Neural progenitor cell (in vitro differentiated cells): Measurements from ENCODE around the gene GPBAR1. TPM values are rescaled to one million over a fixed set of nuclear protein-coding genes. Genes with fewer than 3 reads are reported as not detected.
"Not testable (repeated sequence)": the region's sequence is repeated elsewhere in the genome, so short reads cannot be mapped to it uniquely, and the experiment has no call there.

Experiments used
- DNase-seq: peaks from one replicate; pipeline ENCODE4 v3.0.0-alpha.2; 2016; ENCODE audit warnings: low spot score
- H2AFZ ChIP-seq: fragments of 200-600 bp; sonication (generic); replicated peaks from 2 replicates; pipeline ENCODE4 v1.6.1; 2016; ENCODE audit warnings: antibody characterized with exemption
- H3F3A ChIP-seq: fragments of 200-600 bp; sonication (generic); 2 replicates; pipeline ENCODE4 v1.6.1; 2016; ENCODE audit warnings: antibody characterized with exemption, low read depth
- H3K27ac ChIP-seq: fragments of 200-600 bp; sonication (generic); 2 replicates; pipeline ENCODE4 v1.5.1; 2016; ENCODE audit warnings: mild to moderate bottlenecking
- H3K27me3 ChIP-seq: fragments of 200-600 bp; sonication (generic); 2 replicates; pipeline ENCODE4 v1.6.1; 2016; ENCODE audit warnings: mild to moderate bottlenecking, moderate library complexity
- H3K36me3 ChIP-seq: fragments of 200-600 bp; sonication (generic); 2 replicates; pipeline ENCODE4 v1.5.1; 2016
- H3K4me1 ChIP-seq: fragments of 200-600 bp; sonication (generic); 2 replicates; pipeline ENCODE4 v1.6.1; 2016; ENCODE audit warnings: mixed run types
- H3K4me2 ChIP-seq: fragments of 200-600 bp; sonication (generic); 2 replicates; pipeline ENCODE4 v1.6.1; 2016
- H3K4me3 ChIP-seq: fragments of 200-600 bp; sonication (generic); 2 replicates; pipeline ENCODE4 v1.5.1; 2016
- H3K79me2 ChIP-seq: fragments of 200-600 bp; sonication (generic); 2 replicates; pipeline ENCODE4 v1.6.1; 2016; ENCODE audit warnings: low read depth
- H3K9ac ChIP-seq: fragments of 200-600 bp; sonication (generic); 2 replicates; pipeline ENCODE4 v1.6.1; 2016
- H3K9me3 ChIP-seq: fragments of 200-600 bp; sonication (generic); 2 replicates; pipeline ENCODE4 v1.5.1; 2016; ENCODE audit warnings: low read depth
- H4K20me1 ChIP-seq: fragments of 200-600 bp; sonication (generic); 2 replicates; pipeline ENCODE4 v1.6.1; 2016; ENCODE audit warnings: low read depth
- H3K27ac Mint-ChIP-seq: 3 replicates; pipeline ENCODE4 v1.8.0; 2021; ENCODE audit warnings: mixed read lengths
- H3K27me3 Mint-ChIP-seq: 2 replicates; pipeline ENCODE4 v1.8.0; 2022; ENCODE audit warnings: low read depth, mild to moderate bottlenecking, inconsistent platforms, moderate library complexity, mixed read lengths; ENCODE audit not compliant: insufficient read depth
- H3K36me3 Mint-ChIP-seq: 3 replicates; pipeline ENCODE4 v1.8.0; 2021; ENCODE audit warnings: mixed read lengths
- H3K4me1 Mint-ChIP-seq: 3 replicates; pipeline ENCODE4 v1.8.0; 2021; ENCODE audit warnings: mixed read lengths
- H3K4me3 Mint-ChIP-seq: 3 replicates; pipeline ENCODE4 v1.8.0; 2021; ENCODE audit warnings: mild to moderate bottlenecking, moderate library complexity, mixed read lengths
- H3K9me3 Mint-ChIP-seq: 3 replicates; pipeline ENCODE4 v1.8.0; 2020; ENCODE audit warnings: mixed read lengths
- CTCF ChIP-seq: fragments of 200-600 bp; sonication (generic); IDR thresholded peaks from 2 replicates; pipeline ENCODE4 v1.5.1; 2017; ENCODE audit warnings: antibody characterized with exemption, mild to moderate bottlenecking
- EZH2 ChIP-seq: fragments of 200-600 bp; sonication (generic); IDR thresholded peaks from 2 replicates; pipeline ENCODE4 v1.6.1; 2017; ENCODE audit warnings: antibody characterized with exemption, mild to moderate bottlenecking, moderate library complexity
- EZH2phosphoT487 ChIP-seq: fragments of 200-600 bp; sonication (generic); IDR thresholded peaks from 2 replicates; pipeline ENCODE4 v1.6.1; 2017; ENCODE audit warnings: antibody characterized with exemption
- total RNA-seq: library from RNA; depleted of rRNA; stranded (reverse); fragments of >200 nt; gene quantifications from 2 replicates; pipeline ENCODE4 v1.2.3, GENCODE V29; 2015; ENCODE audit warnings: low replicate concordance

GPBAR1 gene
- total RNA-seq, 1 donor from 2014 or later: not detected

- Histone ChIP-seq H3K4me1 (peaks cover 12% of the 10 kb centered on the region), H3F3A (peaks cover 13% of the 10 kb centered on the region), H3K27me3 (no peaks in the 10 kb centered on the region), H3K9ac (no peak overlapping the region), H3K27ac (no peak overlapping the region), H2AFZ (no peak overlapping the region), H4K20me1 (peaks cover 13% of the 10 kb centered on the region), H3K79me2 (peaks cover 27% of the 10 kb centered on the region), H3K9me3 (no peaks in the 10 kb centered on the region), H3K36me3 (no peaks in the 10 kb centered on the region), H3K4me2 (peak overlapping the region; percentile 91), H3K4me3 (peak overlapping the region; percentile 89)
- TF ChIP-seq EZH2phosphoT487 (no peak), EZH2 (no peak), CTCF (no peak)
- Mint-ChIP-seq H3K27me3 (peaks cover 3% of the 10 kb centered on the region), H3K4me1 (peaks cover 27% of the 10 kb centered on the region), H3K9me3 (no peaks in the 10 kb centered on the region), H3K36me3 (peaks cover 7% of the 10 kb centered on the region), H3K27ac (no peak overlapping the region), H3K4me3 (peak overlapping the region; percentile 95)
- no peak for DNase-seq
Observed at GRCh38 chr2:218271865-218272530, 11.2 kb downstream of the GPBAR1 start.

- no peaks in the 10 kb centered on the region for H3K27me3 ChIP-seq
- no peak overlapping the region for H3K9ac ChIP-seq
- H3K4me3 Mint-ChIP-seq: peak overlapping the region; percentile 95
- H3K79me2 ChIP-seq: peaks cover 27% of the 10 kb centered on the region
- peaks cover 27% of the 10 kb centered on the region for H3K4me1 Mint-ChIP-seq
- no peak overlapping the region for H3K4me3 ChIP-seq
- peaks cover 12% of the 10 kb centered on the region for H3K4me1 ChIP-seq
- H3K9me3 ChIP-seq: no peaks in the 10 kb centered on the region
- peaks cover 7% of the 10 kb centered on the region for H3K36me3 Mint-ChIP-seq
- peak; percentile 86 for DNase-seq
- H3K27me3 Mint-ChIP-seq: peaks cover 3% of the 10 kb centered on the region
- no peak overlapping the region for H2AFZ ChIP-seq
- peaks cover 9% of the 10 kb centered on the region for H4K20me1 ChIP-seq
- H3K27ac Mint-ChIP-seq: no peak overlapping the region
- no peak overlapping the region for H3K27ac ChIP-seq
- peaks cover 13% of the 10 kb centered on the region for H3F3A ChIP-seq
- H3K36me3 ChIP-seq: no peaks in the 10 kb centered on the region
- H3K4me2 ChIP-seq: no peak overlapping the region
- no peak for TF ChIP-seq EZH2phosphoT487
- TF ChIP-seq CTCF: peak; percentile 96
- no peaks in the 10 kb centered on the region for H3K9me3 Mint-ChIP-seq
Observed at GRCh38 chr2:218272531-218273212, 11.9 kb downstream of the GPBAR1 start.

GRCh38 chr2:218273214-218273907 lies 12.5 kb downstream of the GPBAR1 start:
- not testable (repeated sequence) for H3K9ac ChIP-seq, H3K4me3 Mint-ChIP-seq, H3K9me3 Mint-ChIP-seq, H4K20me1 ChIP-seq, H3K4me3 ChIP-seq, H3K27ac Mint-ChIP-seq, H2AFZ ChIP-seq, H3K27me3 ChIP-seq, DNase-seq, H3K27me3 Mint-ChIP-seq, H3K36me3 Mint-ChIP-seq, H3K4me2 ChIP-seq, H3K27ac ChIP-seq, H3K36me3 ChIP-seq, H3K9me3 ChIP-seq
- H3K4me1 Mint-ChIP-seq: peaks cover 27% of the 10 kb centered on the region
- peaks cover 12% of the 10 kb centered on the region for H3K4me1 ChIP-seq
- H3F3A ChIP-seq: peaks cover 13% of the 10 kb centered on the region
- H3K79me2 ChIP-seq: peaks cover 22% of the 10 kb centered on the region
